ENCODE data around the gene COIL. TPM values are rescaled to one million over a fixed set of nuclear protein-coding genes. Genes with fewer than 3 reads are reported as not detected.

COIL gene
- total and polyA plus RNA-seq, 9 of the 15 experiments (the other 6 are each of a cell fraction or from before 2014, with no cell fraction given) = 23.9 to 41.3 (median 28.7) TPM

- TF ChIP-seq RERE (CRISPR knock-in tag; IDR thresholded peaks at IDR 0.05; ENCODE audit: borderline replicate concordance) (no peak), MEIS2 (IDR thresholded peaks at IDR 0.05; ENCODE audit: partially characterized antibody) (peak; percentile 84), STAT5B (CRISPR knock-in tag; IDR thresholded peaks at IDR 0.05) (no peak), BHLHE40 (IDR thresholded peaks at IDR 0.05; ENCODE audit: low read length) (peak; percentile 27; the same call in 1 of the 2 replicates), ZNF280B (CRISPR knock-in tag; IDR thresholded peaks at IDR 0.05) (no peak), CREBBP (IDR thresholded peaks at IDR 0.05; ENCODE audit: low read depth, low read length) (no peak), RBM15 (IDR thresholded peaks at IDR 0.05; ENCODE audit: insufficient read depth, low read length) (no peak), KLF13 (tag; IDR thresholded peaks at IDR 0.05; ENCODE audit: borderline replicate concordance, low read depth) (no peak), POLR2G (IDR thresholded peaks at IDR 0.05; ENCODE audit: low read depth, low read length) (no peak), HLTF (IDR thresholded peaks at IDR 0.05) (no peak), CBFB (CRISPR knock-in tag; IDR thresholded peaks at IDR 0.05) (no peak), SMAD1 (IDR thresholded peaks at IDR 0.05; ENCODE audit: low read depth, low read length, partially characterized antibody) (no peak), AFF4 (CRISPR knock-in tag; IDR thresholded peaks at IDR 0.05) (no peak), ILK (tag; IDR thresholded peaks at IDR 0.05; ENCODE audit: borderline replicate concordance, low read depth) (no peak), HDAC2 (IDR thresholded peaks at IDR 0.05) (0 out of 2 replicates have a peak, but pooled peaks have one; percentile 53), ZNF561 (CRISPR knock-in tag; conservative IDR thresholded peaks at IDR 0.05) (no peak)
These were observed 49.0 kb upstream of the COIL start (continued) for GRCh38 chr17:57009737-57010445.
